ENCODE results near the gene CLPTM1L. TPM values are rescaled to one million over a fixed set of nuclear protein-coding genes. Genes with fewer than 3 reads are reported as not detected.
"Not testable (repeated sequence)": the region's sequence is repeated elsewhere in the genome, so short reads cannot be mapped to it uniquely, and the experiment has no call there.

Gene CLPTM1L
- total RNA-seq, 1 donor, result 252 TPM

DNA sequence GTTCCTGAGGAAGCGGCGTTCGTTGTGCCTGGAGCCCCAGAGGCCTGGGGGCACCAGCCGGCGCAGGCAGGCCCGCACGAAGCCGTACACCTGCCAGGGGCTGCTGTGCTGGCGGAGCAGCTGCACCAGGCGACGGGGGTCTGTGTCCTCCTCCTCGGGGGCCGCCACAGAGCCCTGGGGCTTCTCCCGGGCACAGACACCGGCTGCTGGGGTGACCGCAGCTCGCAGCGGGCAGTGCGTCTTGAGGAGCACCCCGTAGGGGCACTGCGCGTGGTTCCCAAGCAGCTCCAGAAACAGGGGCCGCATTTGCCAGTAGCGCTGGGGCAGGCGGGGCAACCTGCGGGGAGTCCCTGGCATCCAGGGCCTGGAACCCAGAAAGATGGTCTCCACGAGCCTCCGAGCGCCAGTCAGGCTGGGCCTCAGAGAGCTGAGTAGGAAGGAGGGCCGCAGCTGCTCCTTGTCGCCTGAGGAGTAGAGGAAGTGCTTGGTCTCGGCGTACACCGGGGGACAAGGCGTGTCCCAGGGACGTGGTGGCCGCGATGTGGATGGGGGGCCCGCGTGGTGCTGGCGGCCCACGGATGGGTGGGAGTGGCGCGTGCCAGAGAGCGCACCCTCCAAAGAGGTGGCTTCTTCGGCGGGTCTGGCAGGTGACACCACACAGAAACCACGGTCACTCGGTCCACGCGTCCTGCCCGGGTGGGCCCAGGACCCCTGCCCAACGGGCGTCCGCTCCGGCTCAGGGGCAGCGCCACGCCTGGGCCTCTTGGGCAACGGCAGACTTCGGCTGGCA is 51.3 kb downstream of the CLPTM1L start:
- DNase-seq (ENCODE audit: low read depth), result no peak
- TF ChIP-seq, protein P1, sequence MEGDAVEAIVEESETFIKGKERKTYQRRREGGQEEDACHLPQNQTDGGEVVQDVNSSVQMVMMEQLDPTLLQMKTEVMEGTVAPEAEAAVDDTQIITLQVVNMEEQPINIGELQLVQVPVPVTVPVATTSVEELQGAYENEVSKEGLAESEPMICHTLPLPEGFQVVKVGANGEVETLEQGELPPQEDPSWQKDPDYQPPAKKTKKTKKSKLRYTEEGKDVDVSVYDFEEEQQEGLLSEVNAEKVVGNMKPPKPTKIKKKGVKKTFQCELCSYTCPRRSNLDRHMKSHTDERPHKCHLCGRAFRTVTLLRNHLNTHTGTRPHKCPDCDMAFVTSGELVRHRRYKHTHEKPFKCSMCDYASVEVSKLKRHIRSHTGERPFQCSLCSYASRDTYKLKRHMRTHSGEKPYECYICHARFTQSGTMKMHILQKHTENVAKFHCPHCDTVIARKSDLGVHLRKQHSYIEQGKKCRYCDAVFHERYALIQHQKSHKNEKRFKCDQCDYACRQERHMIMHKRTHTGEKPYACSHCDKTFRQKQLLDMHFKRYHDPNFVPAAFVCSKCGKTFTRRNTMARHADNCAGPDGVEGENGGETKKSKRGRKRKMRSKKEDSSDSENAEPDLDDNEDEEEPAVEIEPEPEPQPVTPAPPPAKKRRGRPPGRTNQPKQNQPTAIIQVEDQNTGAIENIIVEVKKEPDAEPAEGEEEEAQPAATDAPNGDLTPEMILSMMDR (IDR thresholded peaks at IDR 0.05; ENCODE audit: insufficient read depth, low read depth, low read length), result no peak

GRCh38 chr5:1292846-1293415 is 52.0 kb downstream of the CLPTM1L start:
- no peak for DNase-seq (ENCODE audit: low read depth)
- no peak overlapping the region for H3K4me3 ChIP-seq (ENCODE audit: low read depth, low read length)

More for the DNA sequence above, 51.3 kb downstream of the CLPTM1L start:
- H3K4me3 ChIP-seq (ENCODE audit: low read depth, low read length), result no peak overlapping the region

GRCh38 chr5:1292139-1292538 is 52.8 kb downstream of the CLPTM1L start:
- H3K4me3 ChIP-seq (ENCODE audit: low read depth, low read length), result no peak overlapping the region
- TF ChIP-seq, protein P1 (IDR thresholded peaks at IDR 0.05; ENCODE audit: insufficient read depth, low read depth, low read length), result no peak
- DNase-seq (ENCODE audit: low read depth), result no peak

More at GRCh38 chr5:1292846-1293415, 52.0 kb downstream of the CLPTM1L start:
- TF ChIP-seq, protein P1 (IDR thresholded peaks at IDR 0.05; ENCODE audit: insufficient read depth, low read depth, low read length), result no peak

GRCh38 chr5:1291611-1292080 is 53.3 kb downstream of the CLPTM1L start:
- TF ChIP-seq, protein P1 (IDR thresholded peaks at IDR 0.05; ENCODE audit: insufficient read depth, low read depth, low read length), result no peak
- DNase-seq (ENCODE audit: low read depth), result no peak
- H3K4me3 ChIP-seq (ENCODE audit: low read depth, low read length), result no peak overlapping the region

DNA sequence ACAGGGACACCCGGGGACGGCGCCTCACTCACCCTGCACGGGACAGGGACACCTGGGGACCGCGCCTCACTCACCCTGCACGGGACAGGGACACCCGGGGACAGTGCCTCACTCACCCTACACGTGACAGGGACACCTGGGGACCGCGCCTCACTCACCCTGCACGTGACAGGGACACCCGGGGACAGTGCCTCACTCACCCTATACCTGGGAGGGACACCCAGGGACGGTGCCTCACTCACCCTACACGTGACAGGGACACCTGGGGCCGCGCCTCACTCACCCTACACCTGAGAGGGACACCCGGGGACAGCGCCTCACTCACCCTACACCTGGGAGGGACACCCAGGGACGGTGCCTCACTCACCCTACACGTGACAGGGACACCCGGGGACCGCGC is 53.9 kb downstream of the CLPTM1L start:
- DNase-seq (ENCODE audit: low read depth); H3K4me3 ChIP-seq (ENCODE audit: low read depth, low read length): not testable (repeated sequence)

DNA sequence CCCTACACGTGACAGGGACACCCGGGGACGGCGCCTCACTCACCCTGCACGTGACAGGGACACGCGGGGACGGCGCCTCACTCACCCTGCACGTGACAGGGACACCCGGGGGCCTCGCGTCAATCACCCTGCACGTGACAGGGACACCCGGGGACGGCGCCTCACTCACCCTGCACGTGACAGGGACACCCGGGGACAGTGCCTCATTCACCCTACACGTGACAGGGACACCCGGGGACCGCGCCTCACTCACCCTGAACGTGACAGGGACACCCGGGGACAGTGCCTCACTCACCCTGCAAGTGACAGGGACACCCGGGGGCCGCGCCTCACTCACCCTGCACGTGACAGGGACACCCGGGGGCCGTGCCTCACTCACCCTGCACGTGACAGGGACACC is 55.3 kb downstream of the CLPTM1L start:
- not testable (repeated sequence) for H3K4me3 ChIP-seq (ENCODE audit: low read depth, low read length); DNase-seq (ENCODE audit: low read depth)

GRCh38 chr5:1288439-1289335 is 56.2 kb downstream of the CLPTM1L start:
- no peak overlapping the region for H3K4me3 ChIP-seq (ENCODE audit: low read depth, low read length)
- no peak for DNase-seq (ENCODE audit: low read depth)
- TF ChIP-seq, protein P1 (IDR thresholded peaks at IDR 0.05; ENCODE audit: insufficient read depth, low read depth, low read length), result no peak
